Heart left ventricle (tissue), 16 donors: ENCODE data around the gene HYCC2. TPM values are rescaled to one million over a fixed set of nuclear protein-coding genes. Genes with fewer than 3 reads are reported as not detected.
"Not testable (repeated sequence)": the region's sequence is repeated elsewhere in the genome, so short reads cannot be mapped to it uniquely, and the experiment has no call there.

Experiments
- ATAC-seq, 4 donors: fragments of 200-7000 bp; cut with Tn5 transposase; one replicate each; pipeline ENCODE4 v1.9.1; 2020 to 2022; ENCODE audit warnings: moderate library complexity in 4 of 4, mild to moderate bottlenecking in 3 of 4, moderate number of reproducible peaks in 1 of 4
- DNase-seq, 5 donors: peaks; one replicate each; pipeline ENCODE4 v3.0.0-alpha.2; 2020
- H3K27ac ChIP-seq, 12 donors: fragments of 200-600 bp; sonication (generic) in 4 of 12; one replicate each; pipeline versions ENCODE4 v1.5.0 to v1.8.0; 2016 to 2022; ENCODE audit warnings: mild to moderate bottlenecking in 2 of 12
- H3K27me3 ChIP-seq, 9 donors: fragments of 200-600 bp; sonication (generic) in 2 of 9; one replicate each; pipeline versions ENCODE4 v1.5.1 to v1.8.0; 2016 to 2022; ENCODE audit warnings: mild to moderate bottlenecking in 3 of 9
- H3K36me3 ChIP-seq, 9 donors: fragments of 200-600 bp; sonication (generic) in 2 of 9; one replicate each; pipeline versions ENCODE4 v1.5.0 to v1.8.0; 2018 to 2022; ENCODE audit warnings: mild to moderate bottlenecking in 2 of 9
- H3K4me1 ChIP-seq, 12 donors: fragments of 200-600 bp; sonication (generic) in 4 of 12; one replicate each; pipeline versions ENCODE4 v1.5.0 to v1.8.0; 2016 to 2022; ENCODE audit warnings: mild to moderate bottlenecking in 3 of 12
- H3K4me3 ChIP-seq, 12 donors: fragments of 200-600 bp; sonication (generic) in 4 of 12; one replicate each; pipeline versions ENCODE4 v1.5.0 to v1.8.0; 2017 to 2022; ENCODE audit warnings: mild to moderate bottlenecking in 9 of 12, moderate library complexity in 4 of 12
- H3K9me3 ChIP-seq, 12 donors: fragments of 200-600 bp; sonication (generic) in 4 of 12; one replicate each; pipeline versions ENCODE4 v1.5.0 to v1.8.0; 2016 to 2022; ENCODE audit warnings: mild to moderate bottlenecking in 1 of 12
- CTCF ChIP-seq, 12 donors: fragments of 200-600 bp; sonication (generic) in 4 of 12; IDR thresholded peaks; one replicate each; pipeline versions ENCODE4 v1.5.0 to v1.8.0; 2018 to 2022; ENCODE audit warnings: antibody characterized with exemption in 12 of 12, mild to moderate bottlenecking in 5 of 12
- POLR2A ChIP-seq, 2 donors: fragments of 450-650 bp; IDR thresholded peaks; one replicate each; pipeline ENCODE4 v1.6.1; 2017; ENCODE audit warnings: antibody characterized with exemption in 2 of 2, mild to moderate bottlenecking in 2 of 2, moderate library complexity in 2 of 2
- WGBS, 4 donors: extraction: QIAGEN DNeasy Blood & Tissue Kit in 2 of 4; methylation state at CpG; one replicate each; pipeline versions ENCODE4 v1.1.5 to v1.1.7; 2013 to 2018; 5-methylcytosine and 5-hydroxymethylcytosine counted together
- intact Hi-C, 10 donors: fragments of 100-400 bp; cut with DNase I; formaldehyde crosslinking; loops; one replicate each; pipeline versions ENCODE4 v1.11.1 to v1.14.2; 2022
- long read RNA-seq, 3 donors: library from polyadenylated mRNA; unstranded; transcript quantifications; one replicate each; pipeline ENCODE4 v2.0.0, GENCODE V29; 2020 to 2021
- polyA plus RNA-seq, 2 donors: library from polyadenylated mRNA; stranded (reverse); fragments of 200-250 nt; gene quantifications; one replicate each; pipeline ENCODE4 v1.2.3, GENCODE V29; 2013
- total RNA-seq, 9 donors: library from RNA; depleted of rRNA in 2 of 9; stranded (reverse); fragments of >200 nt in 2 of 9; fragmentation: NEBNext Ultra II Directional in 3 of 9; extraction: Animal tissue kit (Norgen Biotek cat#: 25700) in 3 of 9; gene quantifications; one replicate each; pipeline versions ENCODE4 v1.1.0 to v1.2.4, GENCODE V29; 2016 to 2023
- donor health status: ischemic (EF 13 %, LVEDD 7.1; RV severe dilation, severe dysfunction).
- donor health status: healthy with polysubstance abuse.
- donor health status: DM: no; HTN: yes; CAD: no.
- donor health status: DM: no; HTN: no; CAD: no.
- donor health status: ischemic (EF 25% LVEDD 6.9; RV normal size, moderate dysfunction).
- donor health status: ischemic (EF 25% LVEDD 5.7; RV mildly dilated, moderate dysfunction).
- donor health status: healthy.
- donor health status: DM: yes; HTN: yes; CAD: no.
- donor health status: ischemic (EF 35%, LVEDD 5.7; RV mildly dilated, moderate dysfunction).
- donor health status: nonischemic (EF 11% LVEDD 7.7; RV severe dilation, severe dysfunction).
- donor health status: DM: yes; HTN: yes; CAD: no.
- donor health status: PGD.
- donor health status: ischemic (EF 29% LVEDD 5.4; RV normal size, mild dysfunction).
- donor health status: nonischemic (EF 23%, LVEDD 6.1; RV moderate dilation, normal function).

The HYCC2 gene
- total RNA-seq (10 to 100 TPM in 5 of 9 donors, 1 to 10 TPM in 4; 5.8 to 16.3 (median 12.1) TPM), polyA plus RNA-seq (1 to 10 TPM; 3.7 to 5.5 TPM)
- long read RNA-seq, donor 1, full-length matches to known transcripts: 2 of 8 reads
- long read RNA-seq, donor 1, partial matches to known transcripts: 0 of 8 reads
- long read RNA-seq, donor 1, other reads (novel, unspliced or antisense): 6 of 8 reads
- long read RNA-seq, donor 2, full-length matches to known transcripts: 7 of 20 reads
- long read RNA-seq, donor 2, partial matches to known transcripts: 1 of 20 reads
- long read RNA-seq, donor 2, other reads (novel, unspliced or antisense): 12 of 20 reads
- long read RNA-seq, donor 3, full-length matches to known transcripts: 4 of 14 reads
- long read RNA-seq, donor 3, partial matches to known transcripts: 2 of 14 reads
- long read RNA-seq, donor 3, other reads (novel, unspliced or antisense): 8 of 14 reads

GRCh38 chr2:201071479-201072200, at the start of gene HYCC2, which contains the start of gene NDUFB3:
Gene HYCC2 (minus strand): TSS chr2:201071671. CDS start chr2:201024009, 47,662 bp downstream.
Gene NDUFB3 (plus strand): TSS chr2:201072001. CDS start chr2:201078883, 6,882 bp downstream.
- H3K9me3 ChIP-seq: no peaks in the 10 kb centered on the region
- intact Hi-C loops: loop anchor here in 8 of 10 donors (1.0 to 10.0 kb wide), 17 partner anchors 41 to 359 kb away; partner anchors contain the start of genes CFLAR (in 5 of the 8) and ORC2 (in 5 of the 8)
- ATAC-seq (peak; percentile 99 to 100 (median 100)), DNase-seq (peak; percentile 91 to 93 (median 92))
- H3K27ac ChIP-seq: peak within 1 kb of the TSS; percentile 82 to 99 (median 92)
- WGBS, 4 donors: 0 to 1% (median 1%) methylated on average over 34 of the region's 34 CpGs
- TF ChIP-seq POLR2A (IDR thresholded peaks at IDR 0.05): peak in 1 of 2 donors; percentile 65
- TF ChIP-seq CTCF (IDR thresholded peaks at IDR 0.05): peak in 11 of 12 donors; percentile 15 to 58 (median 44)
- no peaks in the 10 kb centered on the region for H3K27me3 ChIP-seq
- no peaks in the 10 kb centered on the region for H3K36me3 ChIP-seq
- peaks cover 5 to 66% (median 43%) of the 10 kb centered on the region in 12 donors for H3K4me1 ChIP-seq
- H3K4me3 ChIP-seq: peak within 1 kb of the TSS; percentile 70 to 98 (median 90)

- DNase-seq: no peak
- H3K4me3 ChIP-seq: peak overlapping the region; percentile 65 to 99 (median 85)
- no peaks in the 10 kb centered on the region for H3K27me3 ChIP-seq
- H3K4me1 ChIP-seq: peaks cover 2 to 62% (median 39%) of the 10 kb centered on the region in 12 donors
- H3K36me3 ChIP-seq: peaks cover 0 to 27% (median 4%) of the 10 kb centered on the region in 9 donors
- 3 to 6% (median 3%) methylated on average over 12 of the region's 12 CpGs for WGBS, 4 donors
- TF ChIP-seq POLR2A (IDR thresholded peaks at IDR 0.05) (peak in 1 of 2 donors; percentile 8), CTCF (IDR thresholded peaks at IDR 0.05) (no peak)
- peak; percentile 7 to 38 (median 20) for ATAC-seq
- no peaks in the 10 kb centered on the region for H3K9me3 ChIP-seq
- peak overlapping the region; percentile 94 to 100 (median 100) for H3K27ac ChIP-seq
- intact Hi-C loops: loop anchor here in 9 of 10 donors (2.0 to 10.0 kb wide), 6 partner anchors 33 to 116 kb away; partner anchors contain the start of genes HYCC2 (in 3 of the 9) and NDUFB3 (in 3 of the 9)
Observed at GRCh38 chr2:201118961-201119854, 47.7 kb upstream of the HYCC2 start.

- Histone ChIP-seq H3K36me3 (peaks cover 0 to 20% (median under 1%) of the 10 kb centered on the region in 9 donors), H3K27ac (peak overlapping the region; percentile 94 to 100 (median 100)), H3K4me3 (peak overlapping the region; percentile 65 to 99 (median 85)), H3K4me1 (peaks cover 0 to 55% (median 30%) of the 10 kb centered on the region in 12 donors), H3K9me3 (no peaks in the 10 kb centered on the region), H3K27me3 (no peaks in the 10 kb centered on the region)
- ATAC-seq: peak; percentile 44 to 75 (median 52)
- TF ChIP-seq CTCF (IDR thresholded peaks at IDR 0.05) (peak; percentile 19 to 65 (median 51)), POLR2A (IDR thresholded peaks at IDR 0.05) (peak in 1 of 2 donors; percentile 71)
- DNase-seq: peak; percentile 91 to 95 (median 92)
- intact Hi-C loops: loop anchor here in 9 of 10 donors (2.0 to 10.0 kb wide), 6 partner anchors 34 to 116 kb away; partner anchors contain the start of genes HYCC2 (in 3 of the 9) and NDUFB3 (in 3 of the 9)
- 1 to 2% (median 1%) methylated on average over 31 to 48 of the region's 48 CpGs for WGBS, 4 donors
Observed at GRCh38 chr2:201118121-201118960, 46.9 kb upstream of the HYCC2 start.

GRCh38 chr2:201117735-201118094, 46.2 kb upstream of the HYCC2 start:
- Histone ChIP-seq H3K36me3 (peaks cover 0 to 14% (median 0%) of the 10 kb centered on the region in 9 donors), H3K27ac (peak overlapping the region; percentile 94 to 100 (median 100)), H3K4me3 (peak overlapping the region; percentile 65 to 99 (median 85)), H3K4me1 (peaks cover 0 to 49% (median 24%) of the 10 kb centered on the region in 12 donors)
- WGBS, 4 donors: 8 to 22% (median 12%) methylated on average over 13 of the region's 13 CpGs
- not testable (repeated sequence) for H3K27me3 ChIP-seq, DNase-seq, H3K9me3 ChIP-seq
- intact Hi-C loops: loop anchor here in 9 of 10 donors (1.0 to 10.0 kb wide), 11 partner anchors 13 to 154 kb away; partner anchors contain the start of genes HYCC2 (in 5 of the 9), NDUFB3 (in 4 of the 9) and ORC2 (in 1 of the 9)
- peak in 2 of 4 donors; percentile 1 to 2 for ATAC-seq
